ENCODE results near the gene SCN1A.

Gene SCN1A

DNA sequence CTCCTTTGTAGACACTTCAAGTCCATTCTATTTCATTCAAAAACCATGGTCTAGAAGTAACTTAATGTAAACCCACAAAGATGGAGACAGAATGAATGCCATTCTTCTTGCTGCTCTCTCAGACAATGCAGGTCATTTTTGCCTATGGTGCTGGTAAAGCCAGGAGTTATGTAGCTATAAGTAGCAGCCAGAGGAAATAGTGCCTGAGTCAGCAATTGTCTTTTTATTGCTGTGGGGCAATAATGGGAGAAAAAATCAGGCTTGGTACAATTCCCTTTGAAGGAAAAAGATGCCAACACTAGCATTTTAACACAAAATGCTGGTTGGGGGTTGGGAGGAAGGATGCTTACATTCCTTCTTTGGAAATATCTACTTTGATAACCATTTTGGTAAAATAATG, 43.5 kb downstream of the SCN1A start:
- Histone ChIP-seq H3K9me3 (ENCODE audit: low read depth, low read length) (no peaks in the 10 kb centered on the region), H3K36me3 (ENCODE audit: insufficient read depth, low read length) (no peaks in the 10 kb centered on the region), H3K9ac (ENCODE audit: insufficient read length) (no peak overlapping the region), H3K27ac (no peak overlapping the region), H3K4me3 (no peak overlapping the region)
- no peak for DNase-seq (ENCODE audit: low read depth, low spot score)
- TF ChIP-seq FOXP2 (optimal IDR thresholded peaks at IDR 0.05; ENCODE audit: control extremely low read depth, extremely low read length, insufficient read depth) = no peak
- peak; percentile 46; the same call in 1 of the 2 replicates for TF ChIP-seq POLR2AphosphoS5 (IDR thresholded peaks at IDR 0.05; ENCODE audit: borderline replicate concordance, low read depth, low read length)
- no peak for TF ChIP-seq EZH2 (IDR thresholded peaks at IDR 0.05)

DNA sequence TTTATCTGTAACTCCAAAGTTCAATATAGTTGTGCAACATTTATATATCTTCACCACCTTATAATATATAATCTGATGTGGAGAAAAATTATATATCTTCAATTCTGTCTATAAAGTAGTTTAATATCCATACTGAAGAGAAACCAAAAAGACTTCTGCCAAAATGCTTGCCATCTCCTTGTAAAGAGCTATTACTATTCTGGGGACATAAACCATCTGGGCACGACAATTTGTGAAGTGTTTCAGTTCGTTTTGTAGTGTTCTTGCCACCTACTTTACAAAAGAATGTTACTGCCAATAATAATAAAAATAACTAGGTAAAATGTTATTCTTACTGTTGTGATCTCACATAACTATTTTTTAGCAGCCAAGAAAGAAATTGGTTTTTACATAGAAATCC, 45.1 kb downstream of the SCN1A start:
- H3K27ac ChIP-seq = peak overlapping the region; percentile 57; the same call in 1 of the 2 replicates
- H3K36me3 ChIP-seq (ENCODE audit: insufficient read depth, low read length) = no peaks in the 10 kb centered on the region
- H3K4me3 ChIP-seq = no peak overlapping the region
- H3K9me3 ChIP-seq (ENCODE audit: low read depth, low read length) = no peaks in the 10 kb centered on the region
- peak overlapping the region; percentile 7 for H3K9ac ChIP-seq (ENCODE audit: insufficient read length)
- DNase-seq (ENCODE audit: low read depth, low spot score) = no peak
- TF ChIP-seq POLR2AphosphoS5 (IDR thresholded peaks at IDR 0.05; ENCODE audit: borderline replicate concordance, low read depth, low read length) = no peak
- TF ChIP-seq FOXP2 (optimal IDR thresholded peaks at IDR 0.05; ENCODE audit: control extremely low read depth, extremely low read length, insufficient read depth) = no peak
- no peak for TF ChIP-seq EZH2 (IDR thresholded peaks at IDR 0.05)

DNA sequence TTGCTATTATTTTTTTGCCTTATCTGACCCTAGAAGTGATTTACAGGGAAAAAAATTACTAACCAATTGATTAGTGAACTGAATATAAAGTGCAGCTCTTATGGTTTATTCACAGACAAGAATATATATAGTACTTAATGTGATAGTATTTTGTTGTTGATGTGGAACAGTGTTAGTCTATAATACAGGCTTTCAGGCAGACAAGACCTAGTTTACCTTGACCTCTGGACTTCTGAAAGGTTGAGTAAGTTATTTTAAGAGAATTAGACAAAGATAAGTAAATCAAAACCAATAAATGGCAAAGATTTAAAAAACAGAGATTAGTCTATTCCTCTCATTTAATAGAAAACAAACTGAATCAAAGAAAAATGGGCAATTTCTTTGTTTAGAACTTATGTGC, 46.0 kb downstream of the SCN1A start:
- DNase-seq (ENCODE audit: low read depth, low spot score) = no peak
- Histone ChIP-seq H3K27ac (peak overlapping the region; percentile 83; the same call in 1 of the 2 replicates), H3K4me3 (no peak overlapping the region), H3K36me3 (ENCODE audit: insufficient read depth, low read length) (0 out of 2 replicates have a peak, but pooled peaks cover 3% of the 10 kb centered on the region), H3K9ac (ENCODE audit: insufficient read length) (no peak overlapping the region), H3K9me3 (ENCODE audit: low read depth, low read length) (peaks cover 2% of the 10 kb centered on the region; the same call in 1 of the 2 replicates)
- TF ChIP-seq FOXP2 (optimal IDR thresholded peaks at IDR 0.05; ENCODE audit: control extremely low read depth, extremely low read length, insufficient read depth) (no peak), POLR2AphosphoS5 (IDR thresholded peaks at IDR 0.05; ENCODE audit: borderline replicate concordance, low read depth, low read length) (no peak), EZH2 (IDR thresholded peaks at IDR 0.05) (no peak)

DNA sequence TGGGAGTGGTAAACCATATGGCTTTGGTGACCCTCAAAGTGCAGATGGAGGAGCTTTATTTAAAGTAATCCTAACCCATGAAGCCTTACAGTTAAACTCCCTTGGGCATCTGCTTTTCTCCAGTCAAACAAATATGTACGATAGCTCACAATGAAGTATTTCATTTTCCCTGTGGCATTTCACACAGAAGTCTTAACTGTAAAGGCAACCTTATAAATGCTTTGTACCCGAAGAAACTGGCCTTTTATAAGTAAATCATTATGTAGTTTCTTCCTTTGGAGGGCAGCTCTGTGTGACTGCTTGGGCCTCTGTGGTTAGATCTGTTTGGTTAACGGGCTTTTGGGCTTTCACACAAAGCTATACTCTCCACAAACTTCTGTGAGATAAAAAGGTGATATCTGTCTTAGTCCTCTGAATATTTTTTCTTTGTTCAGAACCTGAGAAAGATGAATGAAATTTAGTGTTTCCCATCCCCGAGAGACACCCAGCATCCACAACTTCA, 46.6 kb downstream of the SCN1A start:
- H3K36me3 ChIP-seq (ENCODE audit: insufficient read depth, low read length) = peaks cover 7% of the 10 kb centered on the region; the same call in 1 of the 2 replicates
- peaks cover 2% of the 10 kb centered on the region; the same call in 1 of the 2 replicates for H3K9me3 ChIP-seq (ENCODE audit: low read depth, low read length)
- DNase-seq (ENCODE audit: low read depth, low spot score) = no peak
- peak overlapping the region; percentile 61 for H3K4me3 ChIP-seq
- TF ChIP-seq POLR2AphosphoS5 (IDR thresholded peaks at IDR 0.05; ENCODE audit: borderline replicate concordance, low read depth, low read length) (no peak), FOXP2 (optimal IDR thresholded peaks at IDR 0.05; ENCODE audit: control extremely low read depth, extremely low read length, insufficient read depth) (no peak), EZH2 (IDR thresholded peaks at IDR 0.05) (no peak)
- peak overlapping the region; percentile 83 for H3K27ac ChIP-seq
- H3K9ac ChIP-seq (ENCODE audit: insufficient read length) = peak overlapping the region; percentile 54

DNA sequence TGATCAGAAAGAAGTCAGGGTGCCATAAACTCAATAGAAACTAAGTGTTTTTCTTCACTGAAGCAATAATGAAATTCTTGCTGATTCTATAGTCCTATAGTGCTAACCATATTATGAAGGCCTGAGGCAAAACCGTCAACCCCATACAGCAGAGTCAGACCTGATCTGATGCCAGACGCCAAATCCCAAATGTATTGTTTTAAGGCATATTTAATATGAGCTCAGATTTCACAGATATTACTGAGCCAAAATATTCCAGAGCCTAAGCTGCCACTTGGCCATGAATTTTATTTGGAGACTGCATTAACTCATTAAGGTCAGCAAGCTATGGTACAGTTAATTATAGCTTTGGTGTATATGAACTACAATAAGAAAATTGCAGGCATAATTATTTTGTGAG, 53.4 kb downstream of the SCN1A start:
- peak overlapping the region; percentile 97 for H3K27ac ChIP-seq

DNA sequence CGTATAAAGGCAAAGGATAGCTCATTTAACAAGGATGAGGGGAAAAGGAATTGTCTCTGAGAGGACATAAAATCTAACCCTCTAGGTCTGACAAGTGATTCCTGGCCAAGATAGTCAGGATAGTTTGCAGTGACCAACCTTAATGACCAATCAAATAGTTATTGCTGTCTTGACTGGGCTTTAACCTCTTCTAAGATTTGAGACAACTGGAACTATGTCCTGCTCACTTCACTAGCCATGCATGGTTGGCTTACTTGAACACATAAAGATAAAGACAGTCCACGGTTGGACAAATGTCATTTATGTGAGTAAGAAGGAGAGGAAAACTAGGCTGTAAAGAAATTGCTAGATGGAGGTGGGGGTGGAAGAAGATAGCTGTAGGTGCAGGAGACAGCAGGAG, 53.8 kb downstream of the SCN1A start:
- Histone ChIP-seq H3K9me3 (ENCODE audit: low read depth, low read length) (peaks cover 2% of the 10 kb centered on the region; the same call in 1 of the 2 replicates), H3K27ac (peak overlapping the region; percentile 97), H3K9ac (ENCODE audit: insufficient read length) (peak overlapping the region; percentile 4), H3K36me3 (ENCODE audit: insufficient read depth, low read length) (peaks cover 7% of the 10 kb centered on the region; the same call in 1 of the 2 replicates), H3K4me3 (peak overlapping the region; percentile 57)
- no peak for TF ChIP-seq POLR2AphosphoS5 (IDR thresholded peaks at IDR 0.05; ENCODE audit: borderline replicate concordance, low read depth, low read length)
- TF ChIP-seq FOXP2 (optimal IDR thresholded peaks at IDR 0.05; ENCODE audit: control extremely low read depth, extremely low read length, insufficient read depth) = no peak
- TF ChIP-seq EZH2 (IDR thresholded peaks at IDR 0.05) = no peak
- no peak for DNase-seq (ENCODE audit: low read depth, low spot score)

More for the DNA sequence above, 53.4 kb downstream of the SCN1A start:
- peak overlapping the region; percentile 57 for H3K4me3 ChIP-seq
- peak; percentile 65; the same call in 1 of the 2 replicates for TF ChIP-seq POLR2AphosphoS5 (IDR thresholded peaks at IDR 0.05; ENCODE audit: borderline replicate concordance, low read depth, low read length)
- TF ChIP-seq EZH2 (IDR thresholded peaks at IDR 0.05) = no peak
- no peak for TF ChIP-seq FOXP2 (optimal IDR thresholded peaks at IDR 0.05; ENCODE audit: control extremely low read depth, extremely low read length, insufficient read depth)
- peak; percentile 70 for DNase-seq (ENCODE audit: low read depth, low spot score)
- H3K9ac ChIP-seq (ENCODE audit: insufficient read length) = peak overlapping the region; percentile 4
- H3K36me3 ChIP-seq (ENCODE audit: insufficient read depth, low read length) = peaks cover 7% of the 10 kb centered on the region; the same call in 1 of the 2 replicates
- H3K9me3 ChIP-seq (ENCODE audit: low read depth, low read length) = peaks cover 2% of the 10 kb centered on the region; the same call in 1 of the 2 replicates

DNA sequence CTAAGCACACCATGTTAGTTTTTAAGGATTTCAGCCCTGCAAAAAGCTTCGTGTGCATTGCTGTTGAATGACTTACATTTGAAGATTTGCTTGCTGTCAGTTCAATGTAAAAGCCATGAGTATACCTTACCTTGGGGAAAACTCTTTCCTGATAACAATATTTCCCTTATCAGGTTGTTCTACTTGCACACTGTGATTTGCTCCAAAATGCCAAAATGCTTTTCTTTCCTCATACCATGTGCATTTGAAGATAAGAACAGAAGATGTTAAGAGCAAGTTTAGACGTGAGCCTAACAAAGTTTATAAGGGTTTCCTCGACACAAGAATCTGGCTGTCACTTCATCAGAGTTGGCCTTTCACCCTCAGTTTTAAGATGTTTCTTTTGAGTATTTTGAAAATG, 57.6 kb downstream of the SCN1A start:
- no peaks in the 10 kb centered on the region for H3K36me3 ChIP-seq (ENCODE audit: insufficient read depth, low read length)
- no peak for DNase-seq (ENCODE audit: low read depth, low spot score)
- no peak overlapping the region for H3K4me3 ChIP-seq
- TF ChIP-seq FOXP2 (optimal IDR thresholded peaks at IDR 0.05; ENCODE audit: control extremely low read depth, extremely low read length, insufficient read depth) (no peak), EZH2 (IDR thresholded peaks at IDR 0.05) (no peak), POLR2AphosphoS5 (IDR thresholded peaks at IDR 0.05; ENCODE audit: borderline replicate concordance, low read depth, low read length) (no peak)
- H3K9ac ChIP-seq (ENCODE audit: insufficient read length) = no peak overlapping the region
- H3K9me3 ChIP-seq (ENCODE audit: low read depth, low read length) = no peaks in the 10 kb centered on the region
- peak overlapping the region; percentile 43; the same call in 1 of the 2 replicates for H3K27ac ChIP-seq

DNA sequence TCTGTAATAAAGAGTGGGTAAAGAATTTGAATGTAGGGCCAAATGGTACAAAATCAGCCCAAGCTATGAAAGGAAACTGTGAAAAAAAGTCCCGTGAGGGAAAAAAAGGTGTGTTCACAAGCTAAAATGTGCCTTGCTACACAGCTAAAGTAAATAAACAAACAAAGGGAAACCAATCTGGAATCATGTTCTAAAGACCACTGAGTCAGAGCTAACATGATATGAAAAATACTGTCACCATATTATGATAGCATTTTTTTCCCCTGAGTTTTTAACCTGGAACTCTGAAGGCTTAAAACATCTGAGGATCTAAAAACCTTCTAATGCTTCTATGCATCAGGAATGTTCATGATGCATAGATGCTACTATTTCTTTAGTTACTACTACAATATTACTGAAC, 58.8 kb downstream of the SCN1A start:
- H3K9ac ChIP-seq (ENCODE audit: insufficient read length) = no peak overlapping the region
- H3K36me3 ChIP-seq (ENCODE audit: insufficient read depth, low read length) = no peaks in the 10 kb centered on the region
- H3K4me3 ChIP-seq = no peak overlapping the region
- H3K27ac ChIP-seq = no peak overlapping the region
- TF ChIP-seq POLR2AphosphoS5 (IDR thresholded peaks at IDR 0.05; ENCODE audit: borderline replicate concordance, low read depth, low read length) = no peak
- no peak for TF ChIP-seq FOXP2 (optimal IDR thresholded peaks at IDR 0.05; ENCODE audit: control extremely low read depth, extremely low read length, insufficient read depth)
- no peak for TF ChIP-seq EZH2 (IDR thresholded peaks at IDR 0.05)
- no peak for DNase-seq (ENCODE audit: low read depth, low spot score)
- no peaks in the 10 kb centered on the region for H3K9me3 ChIP-seq (ENCODE audit: low read depth, low read length)
